SK-N-MC (cell line): Measurements from ENCODE around the gene GPAM.

Experiments used
- EZH2 ChIP-seq: fragments of 200-600 bp; sonication (generic); IDR thresholded peaks from one replicate; pipeline ENCODE4 v1.6.1; 2017; ENCODE audit warnings: antibody characterized with exemption
- FOXP2 ChIP-seq: optimal IDR thresholded peaks from 2 replicates; pipeline ENCODE3; 2011; ENCODE audit warnings: mild to moderate bottlenecking, moderate library complexity; ENCODE audit not compliant: insufficient read depth; ENCODE audit errors: extremely low read length, control extremely low read depth
- POLR2AphosphoS5 ChIP-seq: IDR thresholded peaks from 2 replicates; pipeline ENCODE4 v1.6.1; 2012; ENCODE audit warnings: mild to moderate bottlenecking, low read depth, low read length, borderline replicate concordance

DNA sequence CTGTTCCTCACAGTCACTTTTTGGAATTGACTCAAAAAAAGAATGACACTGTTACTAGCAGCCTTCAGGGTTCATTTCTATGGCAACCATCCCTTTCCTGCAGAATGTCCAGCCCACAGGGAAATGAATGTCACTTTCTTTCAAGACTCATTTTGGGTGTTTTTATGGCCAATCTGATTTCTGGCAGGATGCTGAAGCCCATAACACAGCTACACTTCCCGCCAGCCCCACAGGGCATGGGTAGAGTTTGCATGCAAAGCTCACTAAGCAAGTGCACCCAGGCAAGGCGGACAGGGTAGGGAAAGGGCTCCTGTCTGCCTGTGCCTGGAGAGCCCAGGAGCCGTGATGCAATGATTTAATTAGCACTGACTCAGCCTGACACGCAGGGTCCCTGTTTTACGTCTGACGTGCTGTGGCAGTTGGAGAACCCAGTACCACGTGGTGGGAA is 26.1 kb upstream of the GPAM start:
- TF ChIP-seq POLR2AphosphoS5, result no peak
- no peak for TF ChIP-seq EZH2
- TF ChIP-seq FOXP2, result no peak
